T-helper 1 cell treated with Interleukin-12 subunit alpha and Interleukin-12 subunit beta and Interleukin-4 antibody, amounts not matched to agents 30 ng/mL and 1 ng/mL, for 36 hours (primary cell): ENCODE measurements around the gene DLX4. TPM values are rescaled to one million over a fixed set of nuclear protein-coding genes. Genes with fewer than 3 reads are reported as not detected.

Experiments
- intact Hi-C: fragments of 100-400 bp; cut with micrococcal nuclease; formaldehyde crosslinking; loops from one replicate; pipeline ENCODE4 v1.15.1; 2024
- total RNA-seq: library from RNA; stranded (reverse); gene quantifications from 2 replicates; pipeline ENCODE4 v1.2.3, GENCODE V29; 2022

Gene DLX4
- total RNA-seq, result 0.17 TPM in 1 of 2 replicates, not detected in the other

DNA sequence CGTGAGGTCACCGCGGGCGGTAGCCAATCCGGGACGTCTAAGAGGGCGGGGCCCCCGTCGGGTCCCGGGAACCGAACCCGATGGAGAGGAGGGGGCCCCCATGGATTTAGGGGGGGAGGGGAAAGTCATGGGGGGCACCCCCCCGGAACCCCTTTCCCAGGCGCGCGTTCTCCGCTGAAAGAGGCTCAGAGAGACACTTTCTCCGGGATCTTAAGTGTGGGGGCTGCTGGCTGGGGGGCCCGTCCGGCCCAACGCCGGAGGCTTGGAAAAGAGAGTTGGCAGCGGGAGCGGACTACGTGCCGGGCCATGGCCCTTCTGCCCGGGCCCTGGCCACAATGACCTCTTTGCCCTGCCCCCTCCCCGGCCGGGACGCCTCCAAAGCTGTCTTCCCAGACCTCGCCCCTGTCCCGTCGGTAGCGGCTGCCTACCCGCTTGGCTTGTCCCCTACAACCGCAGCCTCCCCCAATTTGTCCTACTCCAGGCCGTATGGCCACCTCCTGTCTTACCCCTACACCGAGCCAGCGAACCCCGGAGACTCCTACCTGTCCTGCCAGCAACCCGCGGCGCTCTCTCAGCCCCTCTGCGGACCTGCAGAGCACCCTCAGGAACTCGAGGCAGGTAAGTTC lies at the start of gene DLX4:
Gene DLX4 (plus strand): TSS at position 57 of the 626 bp plus-strand sequence. CDS start 279 bp downstream, at position 336.
- intact Hi-C loops, result loop anchor here (5.0 kb wide), 2 partner anchors 972 to 1247 kb away; partner anchors contain the start of genes IGF2BP1, PRAC1 and PRAC2

- intact Hi-C loops, result no loop called here
Observed at GRCh38 chr17:49920030-49920769, 48.8 kb upstream of the DLX4 start.

DNA sequence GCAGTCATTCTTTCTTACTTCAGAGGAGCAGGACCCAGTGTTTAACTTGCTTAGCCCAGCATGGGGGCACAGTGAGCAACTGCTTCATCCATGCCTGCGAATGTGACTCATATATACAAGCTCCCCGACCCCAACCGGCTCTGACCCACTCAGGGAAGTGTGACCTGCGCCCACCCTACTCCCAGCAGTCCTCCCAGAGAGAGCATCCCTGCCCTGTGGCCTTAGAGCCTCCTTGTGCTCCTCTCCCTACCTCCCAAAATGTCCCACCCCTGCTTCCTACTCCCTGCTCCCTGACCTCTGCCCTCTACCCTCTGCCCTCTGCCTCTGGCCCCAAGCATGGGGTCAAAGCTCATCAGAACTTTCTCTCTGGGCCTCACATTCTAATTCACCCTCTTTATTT lies 46.9 kb upstream of the DLX4 start:
- intact Hi-C loops, result no loop called here

GRCh38 chr17:49924116-49924515 lies 44.9 kb upstream of the DLX4 start:
- intact Hi-C loops, result no loop called here

DNA sequence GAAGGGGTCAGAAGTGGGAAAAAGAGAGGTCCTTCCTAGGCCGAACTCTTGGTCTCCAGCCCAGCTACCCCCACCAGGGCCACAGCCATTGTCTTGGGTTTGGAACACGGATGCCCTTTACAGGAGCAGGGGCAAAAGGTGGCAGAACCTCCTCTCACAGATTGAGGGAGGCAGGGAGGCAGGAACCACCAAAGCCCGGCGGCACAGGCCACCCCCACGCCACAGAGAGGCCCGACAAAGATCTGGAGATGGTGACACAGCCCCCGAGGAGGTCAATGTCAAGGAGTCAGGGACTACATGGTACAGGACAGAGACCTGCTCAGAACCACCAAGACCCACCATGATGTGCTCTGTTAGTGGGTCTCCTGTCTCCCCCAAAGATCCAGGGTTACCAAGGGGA lies 44.4 kb upstream of the DLX4 start:
- intact Hi-C loops, result no loop called here

DNA sequence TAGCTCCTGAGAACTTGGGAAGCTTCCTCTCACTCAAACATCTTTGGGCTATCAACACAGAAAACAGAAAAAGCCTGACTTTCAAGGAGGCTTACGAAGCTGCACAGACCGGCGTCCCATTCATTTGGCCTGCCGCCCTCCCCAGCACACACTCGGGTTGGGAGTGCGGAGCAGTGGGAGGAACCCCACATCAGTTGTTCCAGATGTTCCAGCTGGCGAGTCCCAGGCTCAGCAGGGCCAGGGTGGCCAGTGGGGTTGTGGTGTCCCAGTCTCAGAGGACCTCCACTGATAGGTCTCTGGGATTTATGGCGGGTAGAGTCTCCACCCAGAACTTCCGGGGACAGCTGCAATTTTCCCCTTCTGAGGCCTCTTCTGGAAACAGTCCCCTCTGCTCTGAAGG lies 43.1 kb upstream of the DLX4 start:
- intact Hi-C loops, result no loop called here

- intact Hi-C loops, result no loop called here
Observed at GRCh38 chr17:49926886-49927285, 42.1 kb upstream of the DLX4 start.

DNA sequence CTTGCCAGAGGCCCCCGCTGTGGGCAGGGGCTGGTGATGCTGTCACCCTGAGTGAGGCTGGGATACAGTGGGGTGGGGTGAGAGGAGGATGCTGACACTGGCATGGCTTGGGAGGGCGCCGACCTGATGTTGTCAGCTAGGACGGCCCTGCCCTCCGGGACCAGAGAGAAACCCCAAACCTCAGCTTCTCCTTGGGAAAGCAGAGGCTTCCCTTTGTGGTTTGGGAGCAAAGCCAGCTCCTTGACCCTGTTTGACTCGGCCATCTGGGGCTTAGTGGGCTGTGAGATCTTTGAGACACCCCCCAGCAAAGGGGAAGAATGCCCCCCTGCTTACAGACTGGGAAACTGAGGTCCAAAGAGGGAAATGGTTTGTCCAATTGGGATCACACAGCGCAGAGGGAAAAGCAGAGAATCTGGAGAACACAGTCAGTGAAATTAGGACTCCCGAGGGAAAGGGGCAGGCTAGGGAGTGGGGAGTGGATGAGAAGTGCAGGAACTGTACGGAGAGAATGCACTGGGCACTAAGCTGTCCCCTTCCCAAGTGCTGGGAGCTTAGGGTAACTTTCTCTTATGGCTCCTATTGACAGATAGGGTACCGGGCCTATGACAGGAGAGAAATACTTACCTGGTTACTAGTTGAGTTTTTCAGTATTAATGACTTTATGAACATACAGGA lies 40.7 kb upstream of the DLX4 start:
- intact Hi-C loops, result no loop called here

DNA sequence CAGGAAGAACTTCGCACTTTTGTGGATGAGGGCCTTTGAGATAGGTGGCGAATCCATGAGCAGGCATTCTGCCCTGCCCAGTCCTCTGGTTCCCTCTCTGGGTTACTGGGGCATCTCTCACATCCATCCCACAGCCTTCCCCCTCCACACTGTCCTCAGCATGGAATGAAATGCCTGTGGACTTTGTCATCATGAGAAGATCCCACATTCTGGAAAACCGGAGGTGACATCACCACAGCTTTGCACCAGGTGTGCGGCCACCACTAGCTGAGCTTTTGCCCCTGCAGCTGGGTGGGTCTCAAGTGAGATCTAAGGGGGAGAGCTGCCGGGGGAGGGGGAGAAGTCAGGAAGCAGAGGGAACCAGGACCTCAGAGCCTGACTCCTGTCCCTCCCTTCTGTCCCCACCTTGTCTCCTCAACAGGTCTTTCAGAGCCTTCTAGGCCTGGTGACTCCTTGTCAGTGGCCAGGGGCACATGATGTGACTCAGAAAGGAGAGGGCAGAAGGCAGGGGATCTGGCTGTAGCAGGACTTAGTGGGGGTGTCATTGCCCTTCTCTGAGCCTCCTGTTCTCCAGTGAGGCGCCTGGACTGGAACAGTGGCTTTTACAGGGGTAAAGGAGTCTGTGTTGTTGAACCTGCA lies 40.0 kb upstream of the DLX4 start:
- intact Hi-C loops, result no loop called here

DNA sequence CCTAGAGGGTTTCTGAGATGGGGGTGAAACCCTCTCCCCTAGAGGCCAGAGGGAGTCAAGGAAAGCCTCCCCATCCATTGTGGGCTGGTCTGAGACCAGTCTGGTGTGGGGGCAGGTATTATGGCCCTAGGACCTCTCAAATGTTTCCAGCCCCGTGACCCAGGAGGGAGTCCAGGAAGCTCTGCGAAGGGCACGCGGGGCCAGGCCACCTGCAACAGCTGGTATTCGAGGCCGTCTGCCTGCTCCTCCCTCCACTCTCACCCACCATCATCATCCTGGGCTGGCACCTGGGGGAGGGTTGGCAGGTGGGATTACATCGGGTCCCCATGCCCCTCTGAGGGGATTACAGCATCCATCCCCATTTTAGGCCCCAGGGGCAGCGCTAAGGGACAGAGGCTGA lies 38.1 kb upstream of the DLX4 start:
- intact Hi-C loops, result no loop called here

GRCh38 chr17:49931416-49932137 lies 37.4 kb upstream of the DLX4 start:
- intact Hi-C loops, result no loop called here

DNA sequence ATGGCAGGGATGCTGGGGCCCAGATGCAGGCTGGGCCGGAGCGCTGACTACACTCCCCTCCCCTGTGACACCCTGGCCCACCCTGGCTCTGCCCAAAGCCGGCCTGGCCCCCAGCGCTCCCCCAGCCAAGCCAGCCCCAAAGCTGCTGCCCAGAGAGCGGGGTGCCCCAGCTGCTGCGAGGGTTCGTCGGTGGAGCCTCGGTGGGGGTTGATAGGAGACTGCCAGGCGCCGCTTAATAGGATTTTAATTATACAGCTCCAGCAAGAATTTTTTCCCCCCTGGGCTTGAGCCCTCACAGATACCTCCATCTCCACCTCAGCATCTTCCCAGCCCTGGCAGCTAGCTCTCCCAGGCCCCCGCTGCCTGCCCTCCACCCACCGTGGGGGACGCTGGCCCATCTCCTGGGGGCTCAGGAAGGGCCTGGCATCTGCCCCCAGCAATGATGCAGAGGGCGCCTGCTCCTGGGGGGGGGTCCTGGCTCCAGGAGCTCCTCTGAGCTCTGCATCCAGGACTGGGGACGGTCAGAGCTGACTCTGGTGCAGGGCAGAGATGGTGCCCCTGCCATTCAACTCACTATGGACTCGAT lies 36.8 kb upstream of the DLX4 start:
- intact Hi-C loops, result no loop called here

DNA sequence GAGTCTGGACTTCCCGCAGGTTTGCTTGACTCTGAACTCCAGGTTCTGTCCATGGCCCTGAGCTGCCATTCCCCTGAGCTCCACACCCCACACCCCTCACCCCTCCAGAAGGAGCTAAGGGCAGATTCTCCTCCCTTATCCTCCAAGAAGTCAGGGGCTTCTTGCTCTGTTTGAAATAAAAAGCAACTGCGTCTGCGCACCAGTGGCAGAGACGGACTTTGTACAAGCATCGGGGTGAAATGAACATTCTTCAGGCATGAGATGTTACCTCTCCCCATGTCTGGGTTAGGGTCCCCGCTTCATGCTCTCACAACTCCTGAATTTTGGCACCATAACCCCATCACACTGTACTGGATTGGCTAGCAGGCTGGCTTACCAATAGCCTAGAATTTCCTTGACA lies 36.1 kb upstream of the DLX4 start:
- intact Hi-C loops, result no loop called here

DNA sequence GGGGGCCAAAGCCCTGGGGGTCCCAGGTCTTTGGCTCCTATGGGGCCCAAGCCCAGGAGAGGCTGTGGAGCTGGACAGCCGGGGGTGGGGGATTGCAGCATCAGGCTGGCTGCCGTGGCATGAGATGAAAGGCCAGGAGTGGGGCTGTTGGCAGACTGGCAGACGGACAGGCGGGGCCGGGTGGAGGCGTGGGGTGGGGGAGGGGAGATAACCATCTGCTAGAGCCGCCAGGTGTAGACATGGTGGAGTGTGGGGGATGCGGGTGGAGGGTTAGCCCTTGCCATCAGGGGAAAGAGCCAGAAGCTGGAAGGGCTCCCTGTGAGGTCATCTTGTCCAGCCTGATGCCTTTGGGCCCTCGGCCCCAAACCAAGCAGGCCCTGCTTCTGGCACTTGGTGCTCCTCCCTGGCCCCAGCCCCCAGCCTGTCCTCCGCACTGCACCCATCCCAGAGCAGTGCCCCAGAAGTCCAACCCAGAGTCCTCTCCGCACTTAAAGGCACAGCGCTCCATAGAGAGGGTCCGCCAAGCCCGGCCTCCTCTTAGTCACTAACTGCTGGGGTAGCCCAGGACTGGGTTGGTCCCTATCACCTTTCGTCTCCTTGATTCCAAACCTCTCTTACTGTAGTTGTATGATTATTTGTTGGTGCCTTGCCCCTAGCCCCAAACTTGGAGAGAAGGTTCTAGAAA lies 33.3 kb upstream of the DLX4 start:
- intact Hi-C loops, result no loop called here

DNA sequence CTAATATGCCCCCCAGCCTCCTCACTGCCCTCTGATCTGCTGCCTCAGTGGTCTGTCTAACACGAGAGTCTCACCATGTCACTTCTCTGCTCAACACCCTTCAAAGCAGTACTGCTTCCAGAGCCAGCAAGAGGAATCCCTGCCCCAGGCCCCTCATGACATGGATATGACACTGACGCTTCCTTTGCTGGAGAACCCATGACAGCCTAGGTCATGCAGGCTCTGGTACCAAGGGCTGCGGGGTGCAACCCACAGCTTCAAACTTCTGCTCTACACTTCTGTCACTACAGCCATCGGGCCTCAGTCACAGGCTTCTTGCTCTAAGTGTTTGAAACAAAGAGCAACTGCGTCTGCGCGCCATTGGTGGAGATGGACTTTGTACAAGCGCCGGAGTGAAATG lies 32.6 kb upstream of the DLX4 start:
- intact Hi-C loops, result no loop called here

DNA sequence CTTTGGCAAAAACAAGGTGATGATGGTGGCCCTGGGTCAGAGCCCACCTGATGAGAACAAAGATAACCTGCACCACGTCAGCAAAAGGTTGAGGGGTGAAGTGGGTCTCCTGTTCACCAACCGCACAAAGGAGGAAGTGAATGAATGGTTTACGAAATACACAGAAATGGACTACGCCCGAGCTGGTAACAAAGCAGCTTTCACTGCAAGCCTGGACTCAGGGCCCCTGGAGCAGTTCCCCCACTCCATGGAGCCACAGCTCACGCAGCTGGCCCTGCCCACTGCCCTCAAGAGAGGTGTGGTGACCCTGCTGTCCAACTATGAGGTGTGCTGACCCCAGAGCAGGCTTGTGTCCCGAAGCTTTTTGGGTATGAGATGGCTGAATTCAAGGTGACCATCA lies 29.7 kb upstream of the DLX4 start:
- intact Hi-C loops, result no loop called here

GRCh38 chr17:49941427-49941826 lies 27.6 kb upstream of the DLX4 start:
- intact Hi-C loops, result no loop called here

DNA sequence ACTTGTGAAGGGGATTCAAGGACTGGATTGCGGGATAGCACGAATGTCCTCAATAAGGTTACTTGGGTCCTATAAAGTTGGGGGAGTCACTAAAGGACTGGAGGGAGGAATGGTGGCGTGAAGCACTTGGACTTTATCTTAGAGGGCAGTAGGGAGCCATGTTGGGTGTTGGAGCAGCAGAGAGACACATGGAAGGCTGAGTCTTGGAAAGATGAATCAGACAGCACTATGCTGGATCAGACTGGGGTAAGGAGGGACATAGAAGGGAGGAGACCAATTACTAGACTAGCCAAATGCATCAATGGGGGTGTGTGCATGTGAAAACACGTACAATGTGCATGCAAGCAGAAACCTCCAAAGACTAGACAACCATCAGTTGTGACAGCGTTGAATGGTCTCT lies 26.0 kb upstream of the DLX4 start:
- intact Hi-C loops, result no loop called here

- intact Hi-C loops, result no loop called here
Observed at GRCh38 chr17:49944273-49944870, 24.6 kb upstream of the DLX4 start.

- intact Hi-C loops, result no loop called here
Observed at GRCh38 chr17:49946208-49946607, 22.8 kb upstream of the DLX4 start.
